B cell (primary cell): Measurements from ENCODE around the gene FABP3.

ENCODE experiments used
- EZH2 ChIP-seq: IDR thresholded peaks from 2 replicates; pipeline ENCODE4 v1.6.1; 2012; ENCODE audit warnings: borderline replicate concordance, low read depth, mild to moderate bottlenecking, moderate library complexity, low read length; ENCODE audit not compliant: insufficient read depth, poor library complexity, severe bottlenecking
- TF ChIP-seq, protein P1 (sequence below): fragments of 200-600 bp; IDR thresholded peaks from one replicate; pipeline ENCODE4 v1.8.0; 2022; ENCODE audit warnings: antibody characterized with exemption, mild to moderate bottlenecking

DNA sequence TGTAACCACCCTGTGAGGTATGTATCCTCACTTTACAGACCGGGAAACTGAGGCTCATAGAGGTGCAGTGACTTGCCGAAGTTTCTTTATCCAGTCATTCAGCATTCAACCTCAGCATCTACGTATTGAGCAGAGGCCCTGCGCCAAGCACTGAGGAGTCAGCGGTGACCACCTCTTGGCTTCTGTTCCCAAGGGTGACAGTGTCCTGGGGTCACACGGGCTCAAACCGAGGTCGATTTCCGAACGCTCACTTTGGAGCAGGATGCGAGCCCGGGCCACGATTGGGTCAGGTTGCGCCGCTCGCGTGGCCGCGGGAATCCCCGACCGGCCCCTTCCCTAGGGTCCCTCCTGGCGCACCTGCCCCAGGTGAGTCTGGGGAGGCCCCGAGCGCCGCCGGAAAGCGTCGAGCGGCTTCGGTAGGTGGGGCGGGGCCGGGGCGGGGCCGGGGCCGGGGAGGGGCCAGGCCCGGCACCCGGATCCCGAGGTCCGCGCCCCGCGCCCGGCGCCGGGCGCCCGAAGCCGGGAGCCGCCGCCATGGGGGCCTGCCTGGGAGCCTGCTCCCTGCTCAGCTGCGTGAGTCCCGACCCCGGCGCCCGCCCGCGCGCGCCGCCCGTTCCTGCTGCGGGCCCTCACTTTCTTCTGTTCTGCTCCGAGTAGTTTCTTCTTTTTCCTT, 40.0 kb upstream of the FABP3 start, which contains the start of gene SERINC2:
- TF ChIP-seq, protein P1, sequence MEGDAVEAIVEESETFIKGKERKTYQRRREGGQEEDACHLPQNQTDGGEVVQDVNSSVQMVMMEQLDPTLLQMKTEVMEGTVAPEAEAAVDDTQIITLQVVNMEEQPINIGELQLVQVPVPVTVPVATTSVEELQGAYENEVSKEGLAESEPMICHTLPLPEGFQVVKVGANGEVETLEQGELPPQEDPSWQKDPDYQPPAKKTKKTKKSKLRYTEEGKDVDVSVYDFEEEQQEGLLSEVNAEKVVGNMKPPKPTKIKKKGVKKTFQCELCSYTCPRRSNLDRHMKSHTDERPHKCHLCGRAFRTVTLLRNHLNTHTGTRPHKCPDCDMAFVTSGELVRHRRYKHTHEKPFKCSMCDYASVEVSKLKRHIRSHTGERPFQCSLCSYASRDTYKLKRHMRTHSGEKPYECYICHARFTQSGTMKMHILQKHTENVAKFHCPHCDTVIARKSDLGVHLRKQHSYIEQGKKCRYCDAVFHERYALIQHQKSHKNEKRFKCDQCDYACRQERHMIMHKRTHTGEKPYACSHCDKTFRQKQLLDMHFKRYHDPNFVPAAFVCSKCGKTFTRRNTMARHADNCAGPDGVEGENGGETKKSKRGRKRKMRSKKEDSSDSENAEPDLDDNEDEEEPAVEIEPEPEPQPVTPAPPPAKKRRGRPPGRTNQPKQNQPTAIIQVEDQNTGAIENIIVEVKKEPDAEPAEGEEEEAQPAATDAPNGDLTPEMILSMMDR, result no peak
- TF ChIP-seq EZH2, result no peak
